GM23248 (cell line): Measurements from ENCODE around the gene SNX22. TPM values are rescaled to one million over a fixed set of nuclear protein-coding genes. Genes with fewer than 3 reads are reported as not detected.

Experiments used
- DNase-seq: peaks from one replicate; pipeline ENCODE4 v3.0.0-alpha.2; 2015
- H2AFZ ChIP-seq: fragments of 200-600 bp; sonication (generic); 2 replicates; pipeline ENCODE4 v1.6.1; 2016; ENCODE audit warnings: antibody characterized with exemption
- H3F3A ChIP-seq: fragments of 200-600 bp; sonication (generic); 2 replicates; pipeline ENCODE4 v1.6.1; 2016; ENCODE audit warnings: mild to moderate bottlenecking, antibody characterized with exemption, mixed run types; ENCODE audit not compliant: insufficient read depth
- H3K27ac ChIP-seq: fragments of 200-600 bp; sonication (generic); 2 replicates; pipeline ENCODE4 v1.5.1; 2016; ENCODE audit warnings: mild to moderate bottlenecking
- H3K27me3 ChIP-seq: fragments of 200-600 bp; sonication (generic); replicated peaks from 2 replicates; pipeline ENCODE4 v1.6.1; 2016; ENCODE audit warnings: mild to moderate bottlenecking; ENCODE audit not compliant: insufficient read depth
- H3K36me3 ChIP-seq: fragments of 200-600 bp; sonication (generic); 2 replicates; pipeline ENCODE4 v1.6.1; 2016; ENCODE audit warnings: low read depth, mild to moderate bottlenecking
- H3K4me1 ChIP-seq: fragments of 200-600 bp; sonication (generic); 2 replicates; pipeline ENCODE4 v1.6.1; 2016; ENCODE audit warnings: mild to moderate bottlenecking; ENCODE audit not compliant: insufficient read depth
- H3K4me2 ChIP-seq: fragments of 200-600 bp; sonication (generic); one replicate; pipeline ENCODE4 v1.6.1; 2016; ENCODE audit warnings: mild to moderate bottlenecking; ENCODE audit not compliant: unreplicated experiment
- H3K4me3 ChIP-seq: fragments of 200-600 bp; sonication (generic); 2 replicates; pipeline ENCODE4 v1.5.1; 2016; ENCODE audit warnings: mild to moderate bottlenecking
- H3K79me2 ChIP-seq: fragments of 200-600 bp; sonication (generic); 2 replicates; pipeline ENCODE4 v1.6.1; 2016; ENCODE audit warnings: mild to moderate bottlenecking; ENCODE audit not compliant: insufficient read depth
- H3K9ac ChIP-seq: fragments of 200-600 bp; sonication (generic); 2 replicates; pipeline ENCODE4 v1.6.1; 2016; ENCODE audit warnings: mild to moderate bottlenecking
- H3K9me2 ChIP-seq: fragments of 200-600 bp; sonication (generic); 2 replicates; pipeline ENCODE4 v1.6.1; 2016; ENCODE audit warnings: mixed run types, mild to moderate bottlenecking, moderate library complexity; ENCODE audit not compliant: insufficient read depth
- H3K9me3 ChIP-seq: fragments of 200-600 bp; sonication (generic); one replicate; pipeline ENCODE4 v1.6.1; 2017; ENCODE audit warnings: low read depth
- H4K20me1 ChIP-seq: fragments of 200-600 bp; sonication (generic); 2 replicates; pipeline ENCODE4 v1.6.0; 2016; ENCODE audit not compliant: insufficient read depth
- EZH2 ChIP-seq: fragments of 200-600 bp; sonication (generic); IDR thresholded peaks from 2 replicates; pipeline ENCODE4 v1.6.1; 2018; ENCODE audit warnings: antibody characterized with exemption, mild to moderate bottlenecking; ENCODE audit not compliant: insufficient read depth, poor library complexity, severe bottlenecking
- EZH2phosphoT487 ChIP-seq: fragments of 200-600 bp; sonication (generic); IDR thresholded peaks from 2 replicates; pipeline ENCODE4 v1.6.1; 2018; ENCODE audit warnings: antibody characterized with exemption, moderate library complexity, mild to moderate bottlenecking, low read depth; ENCODE audit not compliant: insufficient read depth
- WGBS, 2 experiments: methylation state at CpG; one replicate each; pipeline ENCODE4 v1.1.6; 2015 to 2017; ENCODE audit warnings: low lambda C conversion rate in 2 of 2, low coverage in 1 of 2; ENCODE audit errors: missing lambda C conversion rate in 2 of 2; 5-methylcytosine and 5-hydroxymethylcytosine counted together
- in situ Hi-C: fragments of 300-500 bp; cut with MboI; formaldehyde crosslinking; loops from 2 replicates; pipeline ENCODE4 v1.15.0; 2020
- polyA plus RNA-seq: library from polyadenylated mRNA; unstranded; fragments of >200 nt; fragmentation: Nextera tagmentation; extraction: Ambion mirVana; gene quantifications from 2 replicates; pipeline ENCODE4 v1.2.1, GENCODE V29; 2016
- total RNA-seq: library from RNA; depleted of rRNA; stranded (reverse); fragments of >200 nt; shearing (Covaris generic); gene quantifications from 2 replicates; pipeline ENCODE4 v1.2.3, GENCODE V29; 2014

Gene SNX22
- total and polyA plus RNA-seq, 2 experiments from 2014 or later: 0.66 TPM; not detected in 1

GRCh38 chr15:64122936-64123351 is 28.6 kb upstream of the SNX22 start:
- H3F3A ChIP-seq: no peaks in the 10 kb centered on the region
- in situ Hi-C loops: no loop called here
- no peaks in the 10 kb centered on the region for H3K9me2 ChIP-seq
- H2AFZ ChIP-seq: no peak overlapping the region
- H3K36me3 ChIP-seq: peaks cover 66% of the 10 kb centered on the region
- TF ChIP-seq EZH2phosphoT487 (no peak), EZH2 (no peak)
- H3K4me3 ChIP-seq: no peak overlapping the region
- H4K20me1 ChIP-seq: no peaks in the 10 kb centered on the region
- no peak overlapping the region for H3K4me2 ChIP-seq
- H3K27me3 ChIP-seq: no peaks in the 10 kb centered on the region
- no peaks in the 10 kb centered on the region for H3K4me1 ChIP-seq
- no peak for DNase-seq
- WGBS, 2 experiments: 100% methylated on average over 3 of the region's 3 CpGs
- H3K79me2 ChIP-seq: 0 out of 2 replicates have a peak, but pooled peaks cover 12% of the 10 kb centered on the region
- no peak overlapping the region for H3K27ac ChIP-seq
- no peak overlapping the region for H3K9ac ChIP-seq
- H3K9me3 ChIP-seq: no peaks in the 10 kb centered on the region

GRCh38 chr15:64125978-64126377 is 25.6 kb upstream of the SNX22 start:
- H3K9ac ChIP-seq: no peak overlapping the region
- WGBS, 2 experiments: 65 to 67% methylated on average over 3 of the region's 3 CpGs
- no peaks in the 10 kb centered on the region for H3K79me2 ChIP-seq
- no peak for DNase-seq
- H3K4me3 ChIP-seq: no peak overlapping the region
- TF ChIP-seq EZH2phosphoT487: no peak
- in situ Hi-C loops: no loop called here
- peaks cover 70% of the 10 kb centered on the region for H3K36me3 ChIP-seq
- no peaks in the 10 kb centered on the region for H3K4me1 ChIP-seq
- no peaks in the 10 kb centered on the region for H3K9me3 ChIP-seq
- no peaks in the 10 kb centered on the region for H4K20me1 ChIP-seq
- H3K9me2 ChIP-seq: no peaks in the 10 kb centered on the region
- H2AFZ ChIP-seq: no peak overlapping the region
- no peak overlapping the region for H3K27ac ChIP-seq
- H3F3A ChIP-seq: no peaks in the 10 kb centered on the region
- no peaks in the 10 kb centered on the region for H3K27me3 ChIP-seq
- H3K4me2 ChIP-seq: no peak overlapping the region

GRCh38 chr15:64127521-64128270 is 23.8 kb upstream of the SNX22 start:
- no peaks in the 10 kb centered on the region for H3F3A ChIP-seq
- H2AFZ ChIP-seq: no peak overlapping the region
- H3K4me2 ChIP-seq: no peak overlapping the region
- H3K4me1 ChIP-seq: no peaks in the 10 kb centered on the region
- no peaks in the 10 kb centered on the region for H3K9me2 ChIP-seq
- 80 to 86% methylated on average over 6 of the region's 6 CpGs for WGBS, 2 experiments
- no peak overlapping the region for H3K9ac ChIP-seq
- no peak overlapping the region for H3K4me3 ChIP-seq
- H3K27ac ChIP-seq: no peak overlapping the region
- H3K9me3 ChIP-seq: no peaks in the 10 kb centered on the region
- no peaks in the 10 kb centered on the region for H3K79me2 ChIP-seq
- no peak for DNase-seq
- H3K36me3 ChIP-seq: peaks cover 71% of the 10 kb centered on the region
- no peaks in the 10 kb centered on the region for H3K27me3 ChIP-seq
- in situ Hi-C loops: no loop called here
- TF ChIP-seq EZH2: no peak
- TF ChIP-seq EZH2phosphoT487: no peak
- no peaks in the 10 kb centered on the region for H4K20me1 ChIP-seq

- H3K27ac ChIP-seq: no peak overlapping the region
- H3K36me3 ChIP-seq: peaks cover 54% of the 10 kb centered on the region
- no peaks in the 10 kb centered on the region for H3F3A ChIP-seq
- in situ Hi-C loops: no loop called here
- 98 to 100% methylated on average over 3 of the region's 3 CpGs for WGBS, 2 experiments
- DNase-seq: no peak
- no peaks in the 10 kb centered on the region for H3K9me2 ChIP-seq
- no peaks in the 10 kb centered on the region for H4K20me1 ChIP-seq
- H2AFZ ChIP-seq: no peak overlapping the region
- no peaks in the 10 kb centered on the region for H3K79me2 ChIP-seq
- H3K4me2 ChIP-seq: no peak overlapping the region
- no peaks in the 10 kb centered on the region for H3K9me3 ChIP-seq
- no peaks in the 10 kb centered on the region for H3K4me1 ChIP-seq
- H3K9ac ChIP-seq: no peak overlapping the region
- H3K27me3 ChIP-seq: no peaks in the 10 kb centered on the region
- TF ChIP-seq EZH2: no peak
- no peak for TF ChIP-seq EZH2phosphoT487
- H3K4me3 ChIP-seq: no peak overlapping the region
Measured at GRCh38 chr15:64130159-64130558, 21.4 kb upstream of the SNX22 start.

- 87 to 88% methylated on average over 7 of the region's 7 CpGs for WGBS, 2 experiments
- H3F3A ChIP-seq: no peaks in the 10 kb centered on the region
- no peaks in the 10 kb centered on the region for H3K9me3 ChIP-seq
- no peak for TF ChIP-seq EZH2
- no peak for TF ChIP-seq EZH2phosphoT487
- no peak overlapping the region for H3K9ac ChIP-seq
- no peak for DNase-seq
- H3K27me3 ChIP-seq: no peaks in the 10 kb centered on the region
- no peaks in the 10 kb centered on the region for H3K79me2 ChIP-seq
- H3K9me2 ChIP-seq: no peaks in the 10 kb centered on the region
- H3K4me1 ChIP-seq: no peaks in the 10 kb centered on the region
- no peak overlapping the region for H3K4me2 ChIP-seq
- in situ Hi-C loops: no loop called here
- no peak overlapping the region for H2AFZ ChIP-seq
- H3K4me3 ChIP-seq: no peak overlapping the region
- no peak overlapping the region for H3K27ac ChIP-seq
- H4K20me1 ChIP-seq: no peaks in the 10 kb centered on the region
- H3K36me3 ChIP-seq: peaks cover 64% of the 10 kb centered on the region
Measured at GRCh38 chr15:64131547-64131946, 20.0 kb upstream of the SNX22 start.
